Activated naive CD8-positive, alpha-beta T cell treated with anti-CD3 and anti-CD28 coated beads, Interleukin-2, amount 50 U/mL, for 24 hours (primary cell): ENCODE measurements around the gene HOTAIR.

ENCODE experiments used
- ATAC-seq: fragments of 150-1000 bp; cut with Tn5 transposase; one replicate; pipeline ENCODE4 v1.10.0; 2021
- DNase-seq: peaks from one replicate; pipeline ENCODE4 v3.0.0; 2021
- H3K27ac Mint-ChIP-seq: one replicate; pipeline ENCODE4 v1.8.0; 2021; ENCODE audit warnings: mild to moderate bottlenecking, mixed read lengths
- H3K27me3 Mint-ChIP-seq: one replicate; pipeline ENCODE4 v1.8.0; 2021; ENCODE audit warnings: mixed read lengths
- H3K36me3 Mint-ChIP-seq: one replicate; pipeline ENCODE4 v1.8.0; 2021; ENCODE audit warnings: low read depth, mixed read lengths
- H3K4me1 Mint-ChIP-seq: one replicate; pipeline ENCODE4 v1.8.0; 2021; ENCODE audit warnings: mixed read lengths
- H3K4me3 Mint-ChIP-seq: one replicate; pipeline ENCODE4 v1.8.0; 2021; ENCODE audit warnings: mild to moderate bottlenecking, moderate library complexity, mixed read lengths
- H3K9me3 Mint-ChIP-seq: one replicate; pipeline ENCODE4 v1.8.0; 2021; ENCODE audit warnings: mixed read lengths

HOTAIR gene

DNA sequence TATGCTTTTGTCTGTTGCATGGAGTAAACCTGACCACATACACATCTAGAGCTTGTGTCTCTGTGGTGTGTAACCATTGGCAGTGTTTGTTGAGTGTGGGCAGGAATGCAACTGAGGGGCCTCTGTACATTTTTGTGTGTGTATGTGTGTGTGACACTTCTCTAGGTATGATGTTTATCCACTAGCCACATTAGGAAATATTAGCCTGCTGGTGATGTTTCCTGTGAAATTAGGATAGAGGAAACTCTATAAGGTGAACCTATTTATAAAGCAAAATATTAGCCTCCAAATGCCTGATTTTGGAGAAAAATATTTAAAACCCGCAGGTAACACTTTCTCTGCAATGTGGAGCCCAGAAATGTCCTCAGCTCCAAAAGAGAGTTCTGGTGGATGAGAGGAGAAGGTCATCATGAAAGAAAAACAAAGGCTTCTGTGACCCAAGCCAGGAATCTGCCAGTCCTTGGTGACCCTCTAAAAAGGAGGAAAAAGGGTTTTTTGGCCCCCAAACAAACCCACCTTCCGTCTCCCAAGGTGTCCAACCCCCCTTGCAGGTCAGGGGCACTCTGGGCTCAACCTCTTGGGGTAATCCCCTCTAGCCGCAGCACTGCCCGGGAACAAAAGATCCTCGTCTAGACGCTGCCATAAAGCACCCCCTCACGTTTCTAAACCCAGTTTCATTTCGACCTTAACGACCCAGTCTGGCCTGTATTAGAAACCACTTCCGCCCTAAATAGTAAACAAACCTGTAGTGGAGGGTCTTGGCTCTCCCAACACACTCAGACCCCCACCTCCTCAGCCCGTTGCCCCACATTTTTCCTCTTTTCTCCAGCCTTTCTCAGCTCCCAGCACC lies 3.1 kb upstream of the HOTAIR start:
- DNase-seq: no peak
- Mint-ChIP-seq H3K9me3 (no peaks in the 10 kb centered on the region), H3K27ac (no peak overlapping the region), H3K27me3 (peaks cover 88% of the 10 kb centered on the region), H3K4me1 (peaks cover 13% of the 10 kb centered on the region), H3K4me3 (no peak overlapping the region), H3K36me3 (peaks cover 3% of the 10 kb centered on the region)
- ATAC-seq: no peak

- ATAC-seq (no peak), DNase-seq (no peak)
- no peaks in the 10 kb centered on the region for H3K9me3 Mint-ChIP-seq
- H3K4me3 Mint-ChIP-seq: no peak overlapping the region
- peaks cover 3% of the 10 kb centered on the region for H3K36me3 Mint-ChIP-seq
- H3K27ac Mint-ChIP-seq: no peak overlapping the region
- peaks cover 88% of the 10 kb centered on the region for H3K27me3 Mint-ChIP-seq
- H3K4me1 Mint-ChIP-seq: peaks cover 14% of the 10 kb centered on the region
Measured at GRCh38 chr12:53976823-53977595, 2.3 kb upstream of the HOTAIR start.

GRCh38 chr12:53976172-53976822 lies 1.5 kb upstream of the HOTAIR start:
- no peaks in the 10 kb centered on the region for H3K9me3 Mint-ChIP-seq
- H3K27ac Mint-ChIP-seq: no peak overlapping the region
- H3K4me1 Mint-ChIP-seq: peaks cover 14% of the 10 kb centered on the region
- peaks cover 88% of the 10 kb centered on the region for H3K27me3 Mint-ChIP-seq
- no peak overlapping the region for H3K4me3 Mint-ChIP-seq
- H3K36me3 Mint-ChIP-seq: peaks cover 3% of the 10 kb centered on the region
- no peak for DNase-seq
- ATAC-seq: no peak

GRCh38 chr12:53975479-53976152 lies 862 bp upstream of the HOTAIR start:
- Mint-ChIP-seq H3K27ac (peak overlapping the region; percentile 49), H3K9me3 (no peaks in the 10 kb centered on the region), H3K4me3 (peak overlapping the region; percentile 50), H3K4me1 (peaks cover 14% of the 10 kb centered on the region), H3K36me3 (peaks cover 3% of the 10 kb centered on the region), H3K27me3 (peaks cover 88% of the 10 kb centered on the region)
- DNase-seq: no peak
- no peak for ATAC-seq

- ATAC-seq (no peak), DNase-seq (no peak)
- Mint-ChIP-seq H3K9me3 (no peaks in the 10 kb centered on the region), H3K27ac (no peak overlapping the region), H3K27me3 (peaks cover 88% of the 10 kb centered on the region), H3K36me3 (peaks cover 3% of the 10 kb centered on the region), H3K4me1 (peaks cover 14% of the 10 kb centered on the region), H3K4me3 (peak overlapping the region; percentile 50)
Measured at GRCh38 chr12:53975064-53975471, 314 bp upstream of the HOTAIR start.

GRCh38 chr12:53973236-53974042 lies 1.3 kb downstream of the HOTAIR start:
- Mint-ChIP-seq H3K9me3 (no peaks in the 10 kb centered on the region), H3K36me3 (peaks cover 3% of the 10 kb centered on the region), H3K4me3 (peak overlapping the region; percentile 53), H3K27ac (no peak overlapping the region), H3K4me1 (peaks cover 14% of the 10 kb centered on the region), H3K27me3 (peaks cover 88% of the 10 kb centered on the region)
- no peak for ATAC-seq
- no peak for DNase-seq

DNA sequence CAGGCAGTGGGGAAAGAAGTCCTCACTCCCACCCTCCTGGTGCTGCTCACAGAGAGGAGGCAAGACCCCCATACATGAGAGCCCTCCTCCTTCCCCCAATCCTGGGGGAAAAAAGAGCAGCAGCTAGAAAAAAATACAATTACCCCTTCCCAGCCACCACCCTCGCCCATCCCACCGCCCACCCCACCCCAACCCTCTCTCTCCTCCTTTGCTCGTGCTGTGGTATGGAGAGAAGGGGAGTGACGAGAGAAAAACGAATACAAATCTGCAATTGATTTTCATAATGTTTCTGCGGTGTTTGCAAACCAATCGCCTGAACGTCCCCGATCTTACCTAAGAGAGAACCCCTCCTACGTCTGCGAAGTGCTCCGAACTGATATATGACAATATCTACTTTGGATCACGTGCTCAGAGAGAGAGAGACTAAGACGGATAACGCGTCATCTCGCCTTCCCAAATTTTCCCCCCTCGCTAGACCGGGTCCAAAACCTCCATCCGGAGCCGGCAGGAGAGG lies 2.0 kb downstream of the HOTAIR start, which contains the start of gene HOXC11:
TSS of gene HOXC11 (plus strand) at position 405 of the 514 bp plus-strand sequence. CDS start 116 bp downstream, outside the sequence.
- H3K36me3 Mint-ChIP-seq: peaks cover 3% of the 10 kb centered on the region
- ATAC-seq: no peak
- no peaks in the 10 kb centered on the region for H3K9me3 Mint-ChIP-seq

DNA sequence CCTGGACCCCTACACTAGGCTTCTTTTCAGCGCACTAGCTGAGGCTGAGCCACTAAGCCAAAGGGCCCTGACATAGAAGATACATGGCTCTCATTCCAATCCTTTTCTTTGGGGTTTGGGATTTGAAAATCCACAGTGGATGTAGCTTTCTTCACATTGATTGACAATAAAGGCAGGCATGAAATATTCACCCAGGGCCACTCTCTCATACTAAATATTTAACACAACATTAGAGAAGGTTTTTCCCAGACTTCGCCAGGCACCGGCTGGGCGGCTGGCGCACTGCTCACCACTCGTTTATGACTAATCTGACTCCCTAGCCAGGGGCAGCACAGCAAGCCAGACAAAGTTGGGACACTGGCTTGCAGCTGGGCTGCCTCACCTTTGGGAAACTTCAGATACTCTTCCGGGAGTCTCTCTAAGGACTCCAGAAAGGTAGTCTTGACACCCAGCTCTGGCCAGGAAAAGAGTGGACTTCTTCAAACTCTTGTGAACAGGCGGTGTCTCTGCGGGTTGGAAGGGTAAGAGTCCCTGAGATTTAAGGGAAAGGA lies 2.5 kb downstream of the HOTAIR start:
- Mint-ChIP-seq H3K4me1 (peaks cover 14% of the 10 kb centered on the region), H3K36me3 (peaks cover 3% of the 10 kb centered on the region), H3K27ac (no peak overlapping the region), H3K4me3 (no peak overlapping the region), H3K27me3 (peaks cover 90% of the 10 kb centered on the region), H3K9me3 (no peaks in the 10 kb centered on the region)
- DNase-seq (no peak), ATAC-seq (no peak)

More for the DNA sequence above, 2.0 kb downstream of the HOTAIR start, which contains the start of gene HOXC11:
- peaks cover 14% of the 10 kb centered on the region for H3K4me1 Mint-ChIP-seq
- DNase-seq: no peak
- H3K27ac Mint-ChIP-seq: no peak within 1 kb of the TSS
- peaks cover 88% of the 10 kb centered on the region for H3K27me3 Mint-ChIP-seq
- H3K4me3 Mint-ChIP-seq: peak within 1 kb of the TSS; percentile 53

DNA sequence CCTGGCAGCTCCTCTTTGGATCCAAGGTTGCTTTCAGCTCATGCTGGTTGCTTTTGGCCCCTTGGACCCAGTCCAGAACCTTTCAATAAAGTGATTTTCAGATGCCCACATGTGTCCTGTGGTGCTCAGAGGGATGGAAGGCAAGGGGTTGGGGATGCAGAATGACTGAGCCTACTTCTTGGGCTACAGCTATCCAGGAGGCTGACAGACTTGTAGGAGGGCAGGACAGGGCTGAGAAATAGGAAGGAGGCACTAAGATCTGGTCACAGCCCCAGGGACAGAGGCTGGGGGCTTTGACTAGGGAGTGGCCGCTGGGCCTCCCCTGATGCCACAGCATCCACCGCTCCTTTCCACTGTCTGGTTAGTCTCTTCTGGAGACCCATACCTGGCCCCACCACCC lies 3.1 kb downstream of the HOTAIR start:
- ATAC-seq (no peak), DNase-seq (no peak)
- Mint-ChIP-seq H3K27me3 (peaks cover 90% of the 10 kb centered on the region), H3K36me3 (peaks cover 3% of the 10 kb centered on the region), H3K27ac (no peak overlapping the region), H3K4me1 (peaks cover 14% of the 10 kb centered on the region), H3K4me3 (no peak overlapping the region), H3K9me3 (no peaks in the 10 kb centered on the region)

DNA sequence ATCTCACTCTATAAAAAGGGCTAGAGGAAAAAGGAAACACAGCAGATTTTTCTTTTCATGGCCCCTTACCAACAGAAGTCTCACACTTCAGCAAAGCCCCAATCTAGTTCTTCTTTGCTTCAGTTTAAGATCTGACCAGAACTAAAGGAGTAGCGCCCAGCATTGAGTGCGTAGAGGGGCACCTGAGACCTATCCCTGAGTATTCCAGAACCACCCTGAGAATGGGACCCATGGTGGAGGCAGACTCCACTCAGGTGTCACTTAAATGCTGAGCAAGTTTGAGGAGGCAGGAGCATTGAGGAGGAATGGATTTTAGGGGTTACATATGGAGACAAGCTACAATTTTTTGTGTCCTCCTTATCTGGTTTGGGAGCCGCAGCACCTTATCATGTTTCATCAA lies 3.6 kb downstream of the HOTAIR start:
- Mint-ChIP-seq H3K27me3 (peaks cover 91% of the 10 kb centered on the region), H3K4me3 (no peak overlapping the region), H3K36me3 (peaks cover 3% of the 10 kb centered on the region), H3K4me1 (peaks cover 20% of the 10 kb centered on the region), H3K9me3 (no peaks in the 10 kb centered on the region), H3K27ac (no peak overlapping the region)
- DNase-seq: no peak
- ATAC-seq: no peak

- Mint-ChIP-seq H3K27ac (no peak overlapping the region), H3K27me3 (peaks cover 91% of the 10 kb centered on the region), H3K36me3 (peaks cover 3% of the 10 kb centered on the region), H3K4me3 (no peak overlapping the region), H3K9me3 (no peaks in the 10 kb centered on the region), H3K4me1 (peaks cover 19% of the 10 kb centered on the region)
- no peak for ATAC-seq
- DNase-seq: no peak
Measured at GRCh38 chr12:53970451-53970850, 4.3 kb downstream of the HOTAIR start.

DNA sequence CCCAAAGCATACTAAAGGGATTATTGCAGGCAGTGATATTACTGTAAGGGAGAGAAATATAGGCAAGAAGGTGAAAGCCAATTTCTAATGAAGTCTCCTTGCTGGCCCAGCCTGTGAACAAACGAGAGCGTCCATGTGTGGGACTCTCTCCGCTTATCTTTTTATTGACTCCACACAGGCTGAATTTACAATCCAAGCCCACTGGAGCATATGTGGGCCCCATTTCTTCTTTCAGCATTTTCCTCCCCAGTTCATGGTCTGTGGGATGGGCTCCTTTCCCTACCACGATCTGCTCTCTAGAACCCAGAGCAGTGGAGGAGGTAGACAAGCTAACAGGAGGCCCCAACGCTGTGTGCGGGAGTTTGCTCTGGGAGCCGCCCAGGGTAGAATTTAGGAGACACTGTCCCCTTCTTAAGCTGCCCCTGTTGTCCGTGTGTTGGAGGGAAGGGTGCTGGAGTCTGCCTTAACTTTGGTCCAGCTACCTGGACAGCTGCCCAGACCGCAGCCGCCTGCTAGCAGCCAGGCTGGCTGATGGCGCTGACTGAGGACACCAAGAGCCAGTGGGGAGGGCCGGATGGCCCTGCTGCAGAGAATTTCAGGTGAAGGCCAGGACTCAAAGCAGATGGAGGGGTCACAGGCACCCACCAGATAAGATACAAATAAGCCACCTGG lies 5.0 kb downstream of the HOTAIR start:
- H3K36me3 Mint-ChIP-seq: peaks cover 3% of the 10 kb centered on the region
- DNase-seq (no peak), ATAC-seq (no peak)
- peaks cover 17% of the 10 kb centered on the region for H3K4me1 Mint-ChIP-seq
- peaks cover 94% of the 10 kb centered on the region for H3K27me3 Mint-ChIP-seq
- H3K4me3 Mint-ChIP-seq: no peak overlapping the region
- no peak overlapping the region for H3K27ac Mint-ChIP-seq
- H3K9me3 Mint-ChIP-seq: no peaks in the 10 kb centered on the region
